OCI-LY7 (cell line): ENCODE data around the gene CLDN20.

Experiments
- EZH2phosphoT487 ChIP-seq: fragments of 200-600 bp; sonication (generic); IDR thresholded peaks from 2 replicates; pipeline ENCODE4 v1.6.1; 2018; ENCODE audit warnings: low read depth, borderline replicate concordance, mild to moderate bottlenecking, mixed run types, antibody characterized with exemption, low read length, moderate library complexity, mixed read lengths
- TF ChIP-seq, protein P1 (sequence below): fragments of 200-600 bp; sonication (generic); conservative IDR thresholded peaks from 2 replicates; pipeline ENCODE4 v1.5.1; 2014; ENCODE audit warnings: mild to moderate bottlenecking, antibody characterized with exemption, low read length, moderate library complexity, mixed read lengths

GRCh38 chr6:155316419-155316818, 52.6 kb downstream of the CLDN20 start:
- no peak for TF ChIP-seq EZH2phosphoT487
- TF ChIP-seq, protein P1, sequence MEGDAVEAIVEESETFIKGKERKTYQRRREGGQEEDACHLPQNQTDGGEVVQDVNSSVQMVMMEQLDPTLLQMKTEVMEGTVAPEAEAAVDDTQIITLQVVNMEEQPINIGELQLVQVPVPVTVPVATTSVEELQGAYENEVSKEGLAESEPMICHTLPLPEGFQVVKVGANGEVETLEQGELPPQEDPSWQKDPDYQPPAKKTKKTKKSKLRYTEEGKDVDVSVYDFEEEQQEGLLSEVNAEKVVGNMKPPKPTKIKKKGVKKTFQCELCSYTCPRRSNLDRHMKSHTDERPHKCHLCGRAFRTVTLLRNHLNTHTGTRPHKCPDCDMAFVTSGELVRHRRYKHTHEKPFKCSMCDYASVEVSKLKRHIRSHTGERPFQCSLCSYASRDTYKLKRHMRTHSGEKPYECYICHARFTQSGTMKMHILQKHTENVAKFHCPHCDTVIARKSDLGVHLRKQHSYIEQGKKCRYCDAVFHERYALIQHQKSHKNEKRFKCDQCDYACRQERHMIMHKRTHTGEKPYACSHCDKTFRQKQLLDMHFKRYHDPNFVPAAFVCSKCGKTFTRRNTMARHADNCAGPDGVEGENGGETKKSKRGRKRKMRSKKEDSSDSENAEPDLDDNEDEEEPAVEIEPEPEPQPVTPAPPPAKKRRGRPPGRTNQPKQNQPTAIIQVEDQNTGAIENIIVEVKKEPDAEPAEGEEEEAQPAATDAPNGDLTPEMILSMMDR = no peak
